HG03064 (cell line): ENCODE results near the gene MLLT6.

Source experiments
- ATAC-seq: cut with Tn5 transposase; IDR thresholded peaks from one replicate; pipeline ENCODE4 v1.9.1; 2021; ENCODE audit warnings: low read depth; ENCODE audit not compliant: unreplicated experiment

MLLT6 gene

GRCh38 chr17:38741461-38741860 is 36.4 kb downstream of the MLLT6 start:
- ATAC-seq = no peak

- ATAC-seq = no peak
These were observed 36.9 kb downstream of the MLLT6 start for GRCh38 chr17:38741921-38742410.

- ATAC-seq = no peak
These were observed 37.6 kb downstream of the MLLT6 start for GRCh38 chr17:38742411-38743308.

DNA sequence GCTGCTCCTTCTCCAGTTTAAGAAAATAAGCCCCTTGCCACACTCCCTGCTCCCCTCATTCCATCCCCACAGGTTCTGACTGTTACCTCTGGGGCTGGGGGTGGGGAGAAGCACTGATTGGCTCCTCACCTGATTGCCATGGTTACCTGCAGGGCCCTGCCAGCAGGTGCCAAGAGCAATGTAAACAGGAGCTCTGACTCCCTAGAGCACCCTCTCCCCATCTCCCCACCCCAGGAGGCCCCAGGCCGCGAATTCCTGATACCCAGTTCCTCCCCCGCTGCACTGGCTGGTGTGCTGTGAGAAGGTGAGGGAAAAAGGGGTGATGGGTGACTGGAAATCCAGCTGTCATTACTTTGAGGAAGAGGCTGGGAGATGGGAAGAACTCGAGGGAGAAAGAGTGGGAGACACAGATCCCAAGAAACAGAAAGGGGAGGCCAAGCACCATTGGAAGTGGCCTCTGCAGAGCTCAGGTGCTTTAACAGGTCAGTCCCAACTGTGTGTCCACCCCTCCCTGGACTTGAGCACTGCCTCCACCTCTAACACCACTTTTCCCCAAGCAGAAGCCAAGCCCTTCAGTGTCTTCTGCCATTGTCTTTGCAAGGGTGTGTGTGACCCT is 38.6 kb downstream of the MLLT6 start:
- ATAC-seq = no peak

GRCh38 chr17:38745545-38745944 is 40.5 kb downstream of the MLLT6 start:
- ATAC-seq = no peak

DNA sequence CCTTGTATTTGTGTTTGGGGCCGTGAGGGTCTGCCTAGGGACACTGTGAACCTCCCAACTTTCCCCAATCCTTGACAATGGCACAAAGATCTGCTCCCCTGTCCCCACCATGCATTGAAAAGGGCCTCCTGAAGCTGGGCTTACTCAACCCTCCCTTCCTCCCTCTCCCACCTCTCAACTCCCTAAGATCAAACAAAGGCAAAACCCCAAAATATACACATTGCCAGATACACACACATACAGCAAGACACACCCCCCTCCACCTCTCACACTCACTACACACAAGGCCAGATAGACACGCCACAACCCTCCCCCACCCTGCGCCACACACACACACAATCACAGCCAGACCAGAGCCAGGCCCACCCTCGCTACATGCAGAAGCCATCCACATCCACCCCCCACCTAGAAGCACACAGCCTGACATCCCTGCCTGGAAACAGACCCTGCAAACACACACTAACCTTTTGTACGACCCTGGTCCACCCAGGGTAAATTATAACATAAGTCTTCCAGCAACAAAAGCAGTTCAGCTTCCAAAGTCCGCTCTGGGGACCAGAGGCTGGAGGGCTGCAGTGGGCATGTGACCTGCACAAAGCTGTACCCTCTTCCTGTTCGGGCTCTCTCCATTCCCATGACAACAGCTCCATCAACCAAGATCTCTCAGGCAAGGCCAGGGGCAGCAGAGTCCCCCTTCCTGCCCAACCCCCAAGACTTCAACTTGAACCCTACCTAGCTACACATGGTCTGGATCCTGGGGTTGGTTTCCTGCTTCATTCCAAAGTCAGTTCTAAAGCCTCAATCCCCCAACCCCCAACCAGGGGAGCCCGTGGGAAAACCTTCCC is 41.2 kb downstream of the MLLT6 start:
- no peak for ATAC-seq

DNA sequence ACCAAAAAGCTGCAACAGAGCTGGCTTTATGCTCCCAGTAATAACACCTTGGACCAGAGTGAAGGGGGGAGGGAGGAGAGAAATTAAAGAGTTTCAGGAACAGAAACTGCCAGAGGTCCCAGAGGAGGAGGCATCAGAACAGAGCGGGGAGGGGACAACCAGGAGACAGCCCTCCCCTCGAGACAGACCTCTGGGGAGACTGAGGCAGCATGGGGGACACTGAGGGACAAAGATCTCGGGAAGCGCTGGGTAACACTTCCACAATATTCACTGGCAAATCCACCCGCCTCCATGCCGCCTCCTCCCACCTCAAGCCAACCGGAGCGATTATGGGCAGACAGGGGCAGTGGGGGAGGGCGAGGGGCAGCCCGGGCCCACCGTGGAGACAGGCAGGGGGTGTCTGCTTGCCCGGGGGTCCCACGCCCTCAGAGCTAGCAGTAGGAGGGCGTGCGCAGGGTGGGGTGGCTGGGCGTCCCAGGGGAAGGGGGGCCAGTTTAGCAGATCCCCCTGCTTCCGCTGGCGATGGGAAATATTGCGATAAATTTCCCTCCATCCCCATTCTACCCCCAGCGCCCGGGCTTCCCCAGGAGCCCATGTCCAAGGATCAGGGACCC is 41.9 kb downstream of the MLLT6 start:
- no peak for ATAC-seq

- no peak for ATAC-seq
These were observed 42.5 kb downstream of the MLLT6 start for GRCh38 chr17:38747463-38748148.

DNA sequence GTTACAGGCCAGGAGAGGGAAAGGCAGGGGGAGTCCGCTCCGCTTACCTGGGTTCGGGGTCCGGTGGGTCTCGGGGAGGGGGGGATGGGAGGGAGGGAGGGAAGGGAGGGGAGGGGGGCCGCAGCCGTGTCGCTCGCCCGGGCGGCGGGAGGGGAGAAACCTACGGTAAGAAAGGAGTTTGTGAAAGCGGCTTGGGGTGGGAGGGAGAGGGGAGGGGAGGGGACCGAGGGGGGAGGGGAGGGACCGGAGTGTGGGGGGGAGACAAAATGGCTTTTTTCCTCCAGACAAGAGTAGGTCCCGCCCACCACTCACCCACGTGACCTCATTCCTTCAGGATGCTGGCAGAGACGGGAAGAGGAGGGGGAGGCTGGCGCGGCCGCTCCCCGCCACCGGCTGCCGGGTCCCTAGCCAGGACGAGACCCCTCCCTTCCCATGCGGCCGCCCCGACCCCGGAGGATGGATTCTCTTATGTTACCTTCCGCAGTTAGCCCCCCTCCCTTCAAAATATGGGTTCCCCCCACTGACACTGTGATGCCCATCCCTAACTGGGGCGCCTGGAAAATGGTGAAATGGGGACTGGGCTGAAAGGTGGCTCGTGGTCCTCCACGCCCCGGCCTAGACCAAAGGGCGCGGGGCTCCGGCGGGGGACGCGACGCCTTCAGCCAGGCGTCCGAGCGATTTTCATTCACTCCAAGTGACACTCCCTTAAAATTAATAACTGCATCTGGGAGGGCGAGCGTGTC is 43.2 kb downstream of the MLLT6 start, which contains the start of gene PCGF2:
PCGF2 (minus strand) TSS at position 188 of the 743 bp plus-strand sequence. CDS start 7,934 bp downstream, outside the sequence.
- no peak for ATAC-seq

DNA sequence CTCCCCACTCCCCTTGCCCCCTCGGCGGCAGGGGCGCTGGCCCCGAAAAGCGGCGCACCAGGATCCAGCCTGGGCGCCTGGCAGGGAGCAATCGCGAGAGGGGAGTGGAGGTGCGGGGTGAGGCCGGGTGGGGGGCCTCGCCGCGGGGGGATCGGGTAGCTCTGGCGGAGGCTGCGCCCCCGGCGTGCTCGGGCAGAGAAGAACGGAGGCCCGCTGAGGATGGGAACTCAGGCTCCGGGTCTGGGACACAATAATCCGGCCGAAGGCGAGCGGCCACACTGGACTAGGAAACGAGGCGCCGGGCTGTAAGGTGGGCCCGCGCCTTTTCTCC is 43.8 kb downstream of the MLLT6 start:
- ATAC-seq = no peak

DNA sequence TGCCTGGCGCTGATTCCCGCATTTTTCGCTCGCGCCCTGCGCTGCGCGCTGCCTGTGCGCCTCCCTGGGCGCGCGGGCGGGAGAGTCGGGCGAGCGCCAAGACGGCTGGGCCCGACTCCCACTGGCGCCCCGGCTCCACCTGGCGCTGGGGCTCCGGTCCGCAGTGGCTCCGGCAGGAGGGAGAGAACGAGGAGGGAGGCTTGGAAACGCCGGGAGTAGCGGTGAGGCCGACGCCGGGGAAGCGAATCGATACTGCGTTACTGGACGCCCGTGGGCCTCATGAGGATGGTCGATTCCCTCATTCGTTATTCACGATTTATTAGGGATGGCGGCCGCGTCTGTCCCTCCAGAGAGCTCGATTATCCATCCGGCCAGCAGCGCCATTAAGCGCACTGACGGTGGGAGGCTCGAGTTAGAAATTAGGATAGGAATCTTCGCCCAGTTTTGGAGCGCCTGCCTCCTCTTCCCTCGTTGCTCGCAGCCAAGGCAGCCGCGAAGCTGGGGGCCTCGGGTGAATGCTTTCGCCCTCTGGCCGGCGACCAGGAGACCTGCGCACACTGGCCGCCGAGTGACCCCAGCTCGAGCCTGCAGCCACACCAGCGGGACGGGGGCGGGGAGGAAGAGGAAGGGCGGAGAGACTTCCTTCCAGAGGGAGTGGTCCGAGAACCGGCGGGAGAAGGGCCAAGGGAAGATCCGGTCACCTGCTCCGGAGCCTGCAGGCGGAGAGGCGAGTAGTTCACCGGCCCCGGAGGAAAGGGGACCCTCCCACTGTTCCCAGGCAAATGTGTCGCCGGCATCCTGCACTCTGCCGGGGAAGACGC is 44.4 kb downstream of the MLLT6 start:
- no peak for ATAC-seq

DNA sequence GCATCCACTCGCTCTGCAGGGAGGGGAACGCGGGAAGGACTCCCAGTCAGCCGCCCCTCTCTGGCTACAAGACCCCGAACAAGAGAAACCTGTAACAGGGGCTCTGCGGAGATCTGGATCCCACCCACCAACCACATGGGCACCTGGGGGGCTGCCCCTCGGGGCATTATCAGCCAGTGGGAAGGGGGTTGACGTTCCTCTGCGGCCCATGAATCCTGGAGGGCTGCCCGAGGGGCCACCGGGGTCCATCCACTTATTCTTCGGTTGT is 44.9 kb downstream of the MLLT6 start:
- no peak for ATAC-seq

DNA sequence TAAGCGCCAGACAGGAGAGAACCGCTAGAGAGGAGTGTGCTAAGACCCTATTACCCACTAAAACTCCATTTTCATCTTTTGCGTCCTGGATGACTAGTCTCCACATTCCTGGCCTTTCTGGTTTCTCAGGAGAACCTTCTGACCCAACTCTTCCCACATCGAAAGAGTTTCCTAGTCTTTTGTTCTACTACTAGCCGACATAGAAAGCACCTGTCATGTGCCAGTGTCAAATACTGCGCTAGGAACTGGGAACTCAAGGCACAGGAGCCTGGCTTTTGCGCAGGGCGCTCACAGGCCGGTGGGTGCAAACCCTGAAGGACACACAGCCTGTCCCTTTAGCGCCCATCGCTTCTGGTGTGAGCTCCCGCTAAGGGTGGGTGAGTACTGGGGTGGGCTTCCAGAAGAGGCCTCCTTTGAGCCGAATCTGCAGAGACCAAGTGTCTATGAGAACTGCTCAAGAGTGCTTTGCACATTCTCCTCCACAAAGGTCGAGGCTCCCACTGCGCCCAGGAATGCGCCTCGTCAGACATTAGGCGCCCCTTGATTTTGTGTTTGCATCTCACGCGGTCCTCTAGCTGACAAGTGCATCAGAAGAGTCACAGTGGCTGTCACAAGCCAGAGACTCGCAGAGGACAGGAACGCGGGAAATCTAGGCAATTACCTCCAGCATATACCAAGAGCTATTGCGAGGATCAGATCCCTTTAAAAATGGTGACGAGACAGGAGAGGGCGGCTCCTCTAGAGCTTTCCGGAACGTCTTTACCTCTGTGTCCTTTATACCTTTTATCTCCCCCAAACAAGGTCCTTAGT is 45.4 kb downstream of the MLLT6 start:
- no peak for ATAC-seq

- ATAC-seq = no peak
These were observed 46.2 kb downstream of the MLLT6 start for GRCh38 chr17:38751144-38751807.

- no peak for ATAC-seq
These were observed 46.8 kb downstream of the MLLT6 start for GRCh38 chr17:38751808-38752307.

DNA sequence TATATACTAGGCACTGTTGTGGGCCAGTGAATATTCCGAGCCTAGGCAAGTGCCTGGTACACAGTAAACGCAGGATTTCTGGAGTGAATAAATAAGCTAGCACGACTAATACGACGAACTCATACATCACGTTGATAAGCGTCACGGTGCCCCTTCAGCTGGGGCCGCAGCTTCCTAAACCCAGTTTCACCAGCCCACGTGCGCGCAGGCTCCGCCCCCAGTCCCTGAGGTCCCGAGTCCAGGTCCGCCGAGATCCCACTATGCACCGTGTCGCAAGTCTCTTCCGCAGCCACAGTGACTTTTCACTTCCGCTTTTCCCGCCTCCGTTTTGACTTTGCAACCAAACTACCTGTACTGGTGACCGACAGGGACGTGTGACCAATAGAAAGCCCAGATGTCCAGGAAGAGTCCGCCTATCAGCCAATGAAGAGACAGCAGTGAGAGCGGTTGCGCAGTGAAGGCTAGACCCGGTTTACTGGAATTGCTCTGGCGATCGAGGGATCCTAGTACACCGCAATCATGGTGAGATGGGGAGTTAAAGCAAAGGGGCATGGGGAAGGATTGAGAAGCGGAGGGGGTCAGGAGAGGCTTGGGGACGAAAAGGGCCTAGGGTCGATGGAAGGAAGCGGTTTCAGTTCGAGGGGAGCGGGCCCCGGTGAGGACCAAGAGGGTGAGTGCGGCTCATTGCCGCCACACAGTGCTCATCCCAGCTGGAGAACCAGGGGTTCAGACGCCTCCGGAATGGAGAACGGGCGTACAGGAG is 47.4 kb downstream of the MLLT6 start, which contains the start of gene PSMB3:
PSMB3 (plus strand) TSS at position 434 of the 763 bp plus-strand sequence; CDS start at position 520, 86 bp downstream.
- peak; percentile 65 for ATAC-seq
